NCI-H2107 treated with DMSO at 0.1 percent for 48 hours (cell line): ENCODE measurements around the gene FAP.

ENCODE experiments used
- DNase-seq: peaks from one replicate; lab custom pipeline; 2025; ENCODE audit not compliant: unreplicated experiment; lab: John Stamatoyannopoulos, UW

FAP gene

GRCh38 chr2:162242586-162243280, 512 bp downstream of the FAP start:
- no peak for DNase-seq

- no peak for DNase-seq
Measured at GRCh38 chr2:162241571-162241970, 1.7 kb downstream of the FAP start.

DNA sequence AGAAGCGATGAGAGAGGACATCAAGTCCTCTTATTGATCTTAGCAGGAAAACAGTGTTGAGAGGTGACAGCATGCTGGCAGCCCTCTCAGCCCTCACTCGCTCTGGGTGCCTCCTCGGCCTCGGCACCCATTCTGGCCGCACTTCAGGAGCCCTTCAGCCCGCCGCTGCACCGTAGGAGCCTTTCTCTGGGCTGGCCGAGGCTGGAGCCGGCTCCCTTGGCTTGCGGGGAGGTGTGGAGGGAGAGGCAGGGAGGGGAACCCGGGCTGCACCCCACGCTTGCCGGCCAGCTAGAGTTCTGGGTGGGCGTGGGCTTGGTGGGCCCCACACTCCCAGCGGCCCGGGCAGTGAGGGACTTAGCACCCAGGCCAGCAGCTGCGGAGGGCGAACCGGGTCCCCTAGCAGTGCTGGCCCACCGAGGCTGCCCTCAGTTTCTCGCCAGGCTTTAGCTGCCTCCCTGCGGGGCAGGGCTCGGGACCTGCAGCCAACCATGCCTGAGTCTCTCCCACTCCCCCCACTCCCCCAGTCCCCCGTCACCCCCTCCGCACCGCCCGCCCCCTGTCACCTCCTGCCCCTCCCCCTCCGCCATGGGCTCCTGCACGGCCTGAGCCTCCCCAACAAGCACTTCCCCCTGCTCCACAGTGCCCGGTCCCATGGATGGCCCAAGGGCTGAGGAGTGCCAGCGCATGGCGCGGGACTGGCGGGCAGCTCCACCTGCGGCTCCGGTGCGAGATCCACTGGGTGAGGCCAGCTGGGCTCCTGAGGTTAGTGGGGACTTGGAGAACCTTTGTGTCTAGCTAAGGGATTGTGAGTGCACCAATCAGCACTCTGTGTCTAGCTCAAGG, 8.4 kb downstream of the FAP start:
- no peak for DNase-seq

GRCh38 chr2:162233197-162233596, 10.0 kb downstream of the FAP start:
- no peak for DNase-seq

DNA sequence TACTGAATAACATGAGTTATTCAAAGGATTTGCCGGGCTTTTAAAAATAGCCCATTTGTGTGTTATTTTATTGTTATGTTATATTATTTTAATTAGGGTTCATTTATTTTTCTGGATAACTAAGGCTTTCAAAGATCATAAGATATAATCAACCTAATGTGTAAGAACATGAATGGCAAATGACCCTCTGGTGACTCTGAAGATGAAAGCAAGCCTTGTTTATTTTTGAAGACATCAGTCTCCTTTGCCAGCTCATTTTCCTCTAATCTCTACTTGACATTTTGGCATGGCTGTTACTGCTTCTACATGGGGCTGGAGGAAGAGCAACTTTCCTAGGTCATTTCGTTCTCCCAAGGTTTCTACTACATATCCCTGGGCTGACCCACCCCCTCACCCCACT, 10.6 kb downstream of the FAP start:
- DNase-seq: no peak

DNA sequence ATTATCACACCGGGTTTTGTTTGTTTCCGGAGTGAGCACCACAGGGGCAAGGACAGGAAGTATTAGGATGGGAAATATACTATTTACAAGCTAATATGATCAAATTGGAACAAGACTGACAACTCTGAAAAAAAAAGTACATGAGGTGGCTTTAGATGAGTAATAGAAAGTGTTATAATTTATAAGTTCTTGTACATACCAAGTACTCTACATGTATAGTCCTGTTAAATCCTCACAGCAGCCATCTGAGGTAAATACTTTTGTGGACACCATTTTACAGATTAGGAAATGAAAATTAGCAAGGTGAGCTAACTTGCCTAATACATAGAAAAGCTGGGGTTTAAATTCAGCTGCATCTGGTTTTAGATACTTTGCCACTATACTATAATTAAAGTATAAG, 11.2 kb downstream of the FAP start:
- no peak for DNase-seq

DNA sequence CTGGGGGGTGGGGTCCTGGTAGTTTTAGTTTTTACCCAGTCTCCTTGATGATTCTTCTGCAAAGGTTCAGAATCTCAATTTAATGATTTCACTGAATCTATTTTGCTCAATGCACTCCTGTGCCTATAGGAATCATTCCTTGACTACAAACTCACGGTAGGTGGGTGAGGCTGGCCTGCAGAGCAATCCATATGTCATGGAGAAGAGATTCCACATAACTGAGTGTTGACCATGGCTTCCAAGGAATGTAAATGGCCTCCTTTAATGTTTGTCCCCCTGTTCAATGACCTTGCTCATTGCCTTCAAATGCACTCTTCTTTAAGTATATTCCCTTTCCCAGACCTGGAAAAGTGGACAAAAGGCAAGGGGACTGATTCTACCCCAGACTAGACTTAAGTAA, 12.5 kb downstream of the FAP start:
- DNase-seq: no peak

DNA sequence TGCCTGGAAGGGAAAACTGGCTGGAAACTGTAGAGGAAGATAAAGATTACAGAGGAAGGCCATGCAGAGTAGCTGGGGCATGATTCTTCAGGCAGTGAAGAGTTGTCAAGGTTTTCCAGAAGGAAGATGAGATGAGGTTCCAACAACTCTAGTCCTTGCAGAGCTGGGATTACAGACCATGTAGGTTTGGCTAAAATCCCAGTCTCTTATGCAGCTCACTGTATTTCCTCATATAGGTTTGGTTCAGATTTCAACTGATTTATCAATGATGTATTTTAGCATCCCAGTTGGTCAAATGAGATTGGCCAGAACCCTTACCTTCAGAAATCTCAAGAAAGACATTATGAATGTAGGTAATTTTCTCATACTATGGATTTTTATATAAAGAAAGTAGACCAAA, 16.4 kb downstream of the FAP start:
- no peak for DNase-seq

GRCh38 chr2:162221064-162221463, 22.2 kb downstream of the FAP start:
- no peak for DNase-seq

DNA sequence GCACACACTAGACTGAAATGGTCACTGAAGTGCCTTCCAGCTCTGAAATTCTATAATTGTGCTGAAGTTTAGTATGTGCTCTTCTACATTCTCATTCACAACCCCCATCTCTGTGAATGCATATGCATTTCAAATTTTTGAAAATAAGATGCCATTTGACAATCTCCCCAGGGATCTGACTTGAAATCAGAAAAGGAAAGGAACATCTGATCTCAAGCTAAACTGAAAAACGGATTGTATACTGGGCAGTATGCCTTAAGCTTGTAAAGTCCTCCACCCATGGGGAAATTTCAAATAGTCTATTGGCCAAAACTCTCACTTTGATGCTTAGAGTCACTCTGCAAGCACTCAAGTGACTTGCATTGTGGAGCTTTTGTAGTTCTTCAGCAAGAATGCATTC, 22.9 kb downstream of the FAP start:
- no peak for DNase-seq

GRCh38 chr2:162219426-162219825, 23.8 kb downstream of the FAP start:
- no peak for DNase-seq

GRCh38 chr2:162217598-162217997, 25.6 kb downstream of the FAP start:
- DNase-seq: no peak

DNA sequence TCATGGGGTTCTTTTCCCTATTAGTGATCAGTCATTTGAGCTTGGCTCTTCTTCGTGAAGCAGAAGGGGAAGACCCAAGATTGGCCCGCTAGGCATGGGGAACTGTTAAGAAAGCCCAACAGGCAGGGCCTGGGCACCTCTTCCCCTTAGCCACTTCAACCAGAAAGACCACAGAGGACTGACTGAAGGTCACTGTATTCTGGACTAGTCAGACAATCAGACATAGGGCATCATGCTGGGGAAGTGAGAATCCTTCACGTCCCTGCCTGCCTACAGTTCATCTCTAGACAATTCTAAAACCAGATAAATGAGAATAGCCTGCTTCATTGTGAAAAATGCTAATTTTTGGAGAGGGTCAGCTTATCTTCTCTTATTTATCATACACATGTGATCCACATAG, 28.1 kb downstream of the FAP start:
- DNase-seq: no peak

DNA sequence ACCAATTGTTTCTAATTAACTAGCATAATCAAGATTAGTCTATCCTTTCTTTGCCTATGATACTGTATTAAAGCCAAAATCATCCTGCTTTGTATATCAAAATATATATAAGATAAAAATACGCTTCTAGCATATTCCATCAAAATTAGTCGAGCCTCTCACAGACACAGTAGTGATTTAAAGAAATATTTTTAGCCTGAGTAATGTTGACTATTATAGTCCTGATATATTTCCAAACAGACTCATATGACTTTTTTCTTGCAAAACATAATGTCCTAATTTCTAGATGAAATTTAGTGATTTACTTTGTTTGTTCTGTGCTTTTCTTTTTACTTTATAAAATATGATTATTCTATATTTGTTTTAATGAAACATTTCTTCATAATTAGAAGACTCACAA, 30.9 kb downstream of the FAP start:
- no peak for DNase-seq

DNA sequence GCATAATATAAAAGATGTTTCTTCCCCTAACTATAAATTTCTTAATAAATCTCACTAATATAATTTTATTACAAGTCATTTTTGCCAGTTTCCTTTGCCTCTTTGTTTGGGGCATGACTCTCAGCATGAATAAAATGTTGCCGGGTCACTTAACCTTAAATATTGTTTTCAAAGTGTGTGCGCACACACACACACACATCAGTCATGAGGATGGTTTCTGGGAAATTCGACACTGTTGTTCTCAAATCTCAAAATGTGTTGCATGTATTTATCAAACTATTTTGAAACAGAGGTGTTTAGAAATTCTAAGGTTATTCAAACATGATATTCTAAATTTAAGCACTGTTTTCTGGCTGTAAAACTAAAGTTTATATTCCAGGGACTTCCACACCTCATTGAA, 31.5 kb downstream of the FAP start:
- DNase-seq: no peak

DNA sequence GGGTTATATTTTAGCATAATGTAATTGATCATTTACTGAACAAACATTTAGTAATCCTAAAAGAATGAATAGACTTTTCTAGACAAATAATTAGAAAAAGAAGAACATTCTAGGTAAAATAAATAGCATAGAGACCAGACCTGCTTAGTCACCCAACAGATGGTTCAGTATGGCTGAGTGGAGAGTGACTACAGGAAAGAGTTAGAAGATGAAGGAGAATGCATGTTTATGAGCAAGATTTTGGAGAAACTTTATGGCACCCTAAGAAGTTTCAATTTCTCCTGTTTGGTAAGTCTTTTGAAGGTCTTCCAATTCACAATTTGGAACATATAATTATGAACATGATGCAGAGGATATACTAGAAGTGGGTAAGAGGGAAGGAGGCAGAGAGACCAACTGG, 32.9 kb downstream of the FAP start:
- DNase-seq: no peak

- DNase-seq: no peak
Measured at GRCh38 chr2:162202203-162202602, 41.0 kb downstream of the FAP start.

- no peak for DNase-seq
Measured at GRCh38 chr2:162200636-162201035, 42.6 kb downstream of the FAP start.

DNA sequence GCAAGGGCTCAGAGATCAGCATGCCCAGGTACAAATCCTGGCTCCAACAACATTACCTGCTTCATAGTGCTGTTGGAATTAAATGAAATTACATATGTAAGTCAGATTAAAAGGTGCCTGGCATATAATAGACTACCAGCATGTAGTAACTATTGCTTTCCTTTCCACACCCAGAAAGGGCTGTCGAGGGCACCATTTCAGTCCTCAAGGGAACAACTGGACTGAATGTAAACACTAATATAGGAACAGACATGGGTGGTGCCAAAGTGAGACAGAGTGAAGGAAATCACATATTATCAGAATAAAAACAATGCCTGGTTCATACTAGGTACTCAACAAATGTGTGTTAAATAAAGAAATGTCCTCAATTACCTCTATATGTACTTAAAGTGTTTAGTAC, 43.3 kb downstream of the FAP start:
- DNase-seq: no peak

GRCh38 chr2:162198239-162198638, 45.0 kb downstream of the FAP start:
- no peak for DNase-seq

GRCh38 chr2:162197069-162197825, 46.0 kb downstream of the FAP start:
- DNase-seq: no peak

DNA sequence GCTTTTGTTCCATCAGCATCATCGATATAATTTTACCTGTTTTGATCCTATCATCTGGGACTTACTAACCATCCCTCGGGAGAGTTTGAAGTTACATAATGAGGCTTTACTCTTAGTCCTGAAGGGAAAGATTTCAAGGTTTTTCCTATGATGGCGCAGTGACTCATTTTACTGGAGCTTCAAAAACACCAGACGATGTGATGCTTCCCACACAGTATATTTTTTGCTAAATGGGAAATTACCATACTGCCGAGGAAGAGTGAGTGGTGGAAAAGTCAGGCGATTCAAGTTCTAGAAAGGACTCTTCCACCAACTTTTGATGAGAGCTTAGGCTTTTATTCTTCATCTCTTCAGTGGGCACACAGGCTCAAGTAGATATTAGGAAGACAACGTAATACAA, 46.6 kb downstream of the FAP start:
- DNase-seq: no peak
